CD14-positive monocyte (primary cell): Measurements from ENCODE around the gene NDUFB3. TPM values are rescaled to one million over a fixed set of nuclear protein-coding genes. Genes with fewer than 3 reads are reported as not detected.

Experiments
- DNase-seq, 3 donors: peaks; one replicate each; pipeline ENCODE4 v3.0.0-alpha.2; 2011 to 2022
- H2AFZ ChIP-seq: 2 replicates; pipeline ENCODE4 v1.6.0; 2012; ENCODE audit warnings: mild to moderate bottlenecking, low read depth, low read length, inconsistent platforms; ENCODE audit not compliant: insufficient read depth, poor library complexity, severe bottlenecking
- H3K27ac ChIP-seq, 2 donors: 1 replicate in 1 of 2; 2 replicates in 1 of 2; pipeline ENCODE4 v1.5.1; 2012 to 2013; ENCODE audit warnings: low read length in 2 of 2, control low read depth in 1 of 2, inconsistent platforms in 1 of 2, low read depth in 1 of 2, mild to moderate bottlenecking in 1 of 2
- H3K27me3 ChIP-seq, 2 donors: one replicate each; pipeline versions ENCODE4 v1.6.0 to v1.6.1; 2011 to 2013; ENCODE audit warnings: low read length in 2 of 2; ENCODE audit not compliant: control insufficient read depth in 2 of 2, insufficient read depth in 2 of 2
- H3K36me3 ChIP-seq, 2 donors: replicated peaks in 1 of 2; 1 replicate in 1 of 2; 2 replicates in 1 of 2; pipeline versions ENCODE4 v1.5.1 to v1.6.1; 2012 to 2013; ENCODE audit warnings: low read length in 2 of 2, control low read depth in 1 of 2, inconsistent platforms in 1 of 2, mild to moderate bottlenecking in 1 of 2; ENCODE audit not compliant: insufficient read depth in 2 of 2, control insufficient read depth in 1 of 2
- H3K4me1 ChIP-seq, 2 donors: 1 replicate in 1 of 2; 2 replicates in 1 of 2; pipeline versions ENCODE4 v1.5.1 to v1.6.1; 2012 to 2013; ENCODE audit warnings: low read length in 2 of 2, control low read depth in 1 of 2, inconsistent platforms in 1 of 2, mild to moderate bottlenecking in 1 of 2, moderate library complexity in 1 of 2; ENCODE audit not compliant: insufficient read depth in 2 of 2, control insufficient read depth in 1 of 2
- H3K4me2 ChIP-seq: replicated peaks from 2 replicates; pipeline ENCODE3; 2012; ENCODE audit warnings: low read length, moderate library complexity, mild to moderate bottlenecking; ENCODE audit not compliant: poor library complexity, severe bottlenecking; ENCODE audit errors: extremely low read depth
- H3K4me3 ChIP-seq, 3 experiments: fragments of 200-600 bp in 1 of 3; sonication (generic) in 1 of 3; replicated peaks in 1 of 3; 1 replicate in 2 of 3; 2 replicates in 1 of 3; pipeline ENCODE4 v1.5.1; 2011 to 2013; ENCODE audit warnings: low read length in 3 of 3, mild to moderate bottlenecking in 3 of 3, control low read depth in 2 of 3, low read depth in 2 of 3, inconsistent platforms in 1 of 3, moderate library complexity in 1 of 3
- H3K79me2 ChIP-seq: 2 replicates; pipeline ENCODE4 v1.6.0; 2012; ENCODE audit warnings: mild to moderate bottlenecking, control low read depth, inconsistent platforms, low read length, moderate library complexity; ENCODE audit not compliant: insufficient read depth
- H3K9ac ChIP-seq: 2 replicates; pipeline ENCODE4 v1.6.0; 2017; ENCODE audit warnings: low read length, mild to moderate bottlenecking; ENCODE audit not compliant: insufficient read depth, poor library complexity, severe bottlenecking
- H3K9me3 ChIP-seq, 2 donors: replicated peaks in 1 of 2; 1 replicate in 1 of 2; 2 replicates in 1 of 2; pipeline versions ENCODE4 v1.5.1 to v1.6.1; 2012 to 2013; ENCODE audit warnings: low read length in 2 of 2, control low read depth in 1 of 2; ENCODE audit not compliant: control insufficient read depth in 1 of 2, insufficient read depth in 1 of 2
- H4K20me1 ChIP-seq: 2 replicates; pipeline ENCODE4 v1.6.0; 2012; ENCODE audit warnings: mild to moderate bottlenecking, low read length, control low read depth, moderate library complexity; ENCODE audit not compliant: insufficient read depth
- H3K27ac Mint-ChIP-seq, 7 donors: one replicate each; pipeline ENCODE4 v1.8.0; 2020; ENCODE audit warnings: mild to moderate bottlenecking in 7 of 7, mixed read lengths in 7 of 7, moderate library complexity in 6 of 7, inconsistent platforms in 2 of 7
- H3K27me3 Mint-ChIP-seq, 3 donors: one replicate each; pipeline ENCODE4 v1.8.0; 2021 to 2022; ENCODE audit warnings: low read depth in 3 of 3, mild to moderate bottlenecking in 3 of 3, mixed read lengths in 3 of 3, moderate library complexity in 3 of 3, inconsistent platforms in 1 of 3
- H3K36me3 Mint-ChIP-seq, 2 donors: one replicate each; pipeline ENCODE4 v1.8.0; 2020; ENCODE audit warnings: mixed read lengths in 2 of 2, inconsistent platforms in 1 of 2, mild to moderate bottlenecking in 1 of 2
- H3K4me1 Mint-ChIP-seq: one replicate; pipeline ENCODE4 v1.8.0; 2020; ENCODE audit warnings: mild to moderate bottlenecking, mixed read lengths
- H3K4me3 Mint-ChIP-seq, 2 donors: one replicate each; pipeline ENCODE4 v1.8.0; 2020; ENCODE audit warnings: mild to moderate bottlenecking in 2 of 2, mixed read lengths in 2 of 2, moderate library complexity in 1 of 2
- H3K9me3 Mint-ChIP-seq, 7 donors: one replicate each; pipeline ENCODE4 v1.8.0; 2020 to 2022; ENCODE audit warnings: mixed read lengths in 7 of 7, mild to moderate bottlenecking in 6 of 7, moderate library complexity in 6 of 7, inconsistent platforms in 2 of 7
- WGBS: methylation state at CpG from one replicate; pipeline ENCODE4 v1.1.5; 2013; ENCODE audit warnings: missing lambda C conversion rate; ENCODE audit not compliant: insufficient coverage; 5-methylcytosine and 5-hydroxymethylcytosine counted together
- intact Hi-C, 2 donors: fragments of 100-400 bp; cut with micrococcal nuclease; formaldehyde crosslinking; loops; one replicate each; pipeline versions ENCODE4 v1.15.0 to v1.15.1; 2023
- polyA plus RNA-seq, 3 donors: library from polyadenylated mRNA; depleted of rRNA in 1 of 3; unstranded in 2 of 3; stranded (reverse) in 1 of 3; fragments of 300-500 nt in 2 of 3; fragments of >200 nt in 1 of 3; fragmentation: Illumina TruSeq in 2 of 3; gene quantifications; 1 replicate in 2 of 3; 2 replicates in 1 of 3; pipeline ENCODE4 v1.2.3, GENCODE V29; 2012 to 2021
- TF ChIP-seq, protein P1 (sequence below): fragments of 200-600 bp; IDR thresholded peaks from one replicate; pipeline ENCODE4 v1.8.0; 2022; ENCODE audit warnings: antibody characterized with exemption, mild to moderate bottlenecking

The NDUFB3 gene
- polyA plus RNA-seq, 3 donors, result 26.3 to 340 (median 313) TPM

DNA sequence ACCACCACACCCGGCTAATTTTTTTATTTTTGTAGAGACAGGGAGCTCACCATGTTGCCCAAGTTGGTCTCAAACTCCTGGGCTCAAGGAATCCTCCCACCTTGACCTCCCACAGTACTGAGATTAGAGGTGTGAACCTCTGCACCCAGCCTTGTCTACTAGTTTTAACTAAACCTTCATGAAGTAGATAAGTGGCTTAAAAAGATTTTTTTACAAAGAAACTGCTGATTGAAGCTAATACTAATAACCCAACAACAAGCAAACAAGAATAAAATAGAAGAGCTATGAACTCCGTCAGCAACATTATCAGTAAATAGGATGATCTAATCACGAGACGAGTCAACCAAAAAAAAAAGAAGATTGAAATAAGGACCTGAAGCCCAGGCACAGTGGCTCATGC, 18.8 kb downstream of the NDUFB3 start:
- Histone ChIP-seq H3K9ac (no peak overlapping the region), H3K9me3 (no peaks in the 10 kb centered on the region), H3K36me3 (peaks cover 13 to 27% of the 10 kb centered on the region in 2 donors), H2AFZ (no peak overlapping the region), H3K79me2 (no peaks in the 10 kb centered on the region), H3K4me3 (no peak overlapping the region), H3K4me2 (no peak overlapping the region), H4K20me1 (no peaks in the 10 kb centered on the region), H3K27ac (no peak overlapping the region), H3K27me3 (no peaks in the 10 kb centered on the region), H3K4me1 (peaks cover 12 to 22% of the 10 kb centered on the region in 2 donors)
- Mint-ChIP-seq H3K27ac (peak overlapping the region in 1 of 7 donors; percentile 10), H3K9me3 (no peaks in the 10 kb centered on the region), H3K4me1 (peaks cover 17% of the 10 kb centered on the region), H3K27me3 (peaks cover 0 to 1% (median 1%) of the 10 kb centered on the region in 3 donors), H3K4me3 (no peak overlapping the region), H3K36me3 (peaks cover 17 to 40% of the 10 kb centered on the region in 2 donors)
- DNase-seq, result no peak
- intact Hi-C loops, result no loop called here
- TF ChIP-seq, protein P1, sequence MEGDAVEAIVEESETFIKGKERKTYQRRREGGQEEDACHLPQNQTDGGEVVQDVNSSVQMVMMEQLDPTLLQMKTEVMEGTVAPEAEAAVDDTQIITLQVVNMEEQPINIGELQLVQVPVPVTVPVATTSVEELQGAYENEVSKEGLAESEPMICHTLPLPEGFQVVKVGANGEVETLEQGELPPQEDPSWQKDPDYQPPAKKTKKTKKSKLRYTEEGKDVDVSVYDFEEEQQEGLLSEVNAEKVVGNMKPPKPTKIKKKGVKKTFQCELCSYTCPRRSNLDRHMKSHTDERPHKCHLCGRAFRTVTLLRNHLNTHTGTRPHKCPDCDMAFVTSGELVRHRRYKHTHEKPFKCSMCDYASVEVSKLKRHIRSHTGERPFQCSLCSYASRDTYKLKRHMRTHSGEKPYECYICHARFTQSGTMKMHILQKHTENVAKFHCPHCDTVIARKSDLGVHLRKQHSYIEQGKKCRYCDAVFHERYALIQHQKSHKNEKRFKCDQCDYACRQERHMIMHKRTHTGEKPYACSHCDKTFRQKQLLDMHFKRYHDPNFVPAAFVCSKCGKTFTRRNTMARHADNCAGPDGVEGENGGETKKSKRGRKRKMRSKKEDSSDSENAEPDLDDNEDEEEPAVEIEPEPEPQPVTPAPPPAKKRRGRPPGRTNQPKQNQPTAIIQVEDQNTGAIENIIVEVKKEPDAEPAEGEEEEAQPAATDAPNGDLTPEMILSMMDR, result no peak
- WGBS, result 73% methylated on average over 2 of the region's 4 CpGs

DNA sequence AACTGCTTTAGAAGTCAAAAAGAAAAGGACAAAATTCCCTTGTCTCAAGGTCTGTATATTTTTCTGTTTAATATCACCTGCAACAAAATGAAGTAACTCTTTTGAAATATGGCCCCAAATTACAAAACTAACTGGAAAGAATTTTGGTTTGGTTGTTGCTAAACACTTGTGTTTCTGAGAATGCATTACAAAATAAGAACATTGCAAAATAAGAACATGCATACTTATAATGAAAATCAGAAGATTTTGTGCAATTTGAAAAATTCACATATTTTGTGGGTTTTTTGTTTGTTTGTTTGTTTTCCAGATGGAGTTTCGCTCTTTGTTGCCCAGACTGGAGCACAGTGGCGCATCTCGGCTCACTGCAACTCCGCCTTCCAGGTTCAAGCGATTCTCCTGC, 21.8 kb downstream of the NDUFB3 start:
- no peaks in the 10 kb centered on the region for H3K79me2 ChIP-seq
- peak overlapping the region; percentile 64 to 78 for H3K4me3 Mint-ChIP-seq
- peak in 2 of 3 donors; percentile 47 to 61 for DNase-seq
- H3K9me3 Mint-ChIP-seq, result peaks cover 0 to 2% (median 0%) of the 10 kb centered on the region in 7 donors
- peak overlapping the region; percentile 76 to 90 (median 85) for H3K27ac Mint-ChIP-seq
- H3K4me1 ChIP-seq, result peaks cover 12 to 22% of the 10 kb centered on the region in 2 donors
- no peaks in the 10 kb centered on the region for H3K27me3 ChIP-seq
- peaks cover 23% of the 10 kb centered on the region for H3K4me1 Mint-ChIP-seq
- TF ChIP-seq, protein P1, result no peak
- intact Hi-C loops, result no loop called here
- H3K36me3 Mint-ChIP-seq, result peaks cover 0 to 13% of the 10 kb centered on the region in 2 donors
- H3K27me3 Mint-ChIP-seq, result peaks cover 0 to 3% (median 3%) of the 10 kb centered on the region in 3 donors
- peak overlapping the region; percentile 41 to 68 (median 43) for H3K4me3 ChIP-seq
- peak overlapping the region; percentile 61 for H3K9ac ChIP-seq
- no peaks in the 10 kb centered on the region for H4K20me1 ChIP-seq
- H3K4me2 ChIP-seq, result peak overlapping the region; percentile 60
- 41% methylated on average over 4 of the region's 5 CpGs for WGBS
- peak overlapping the region; percentile 72 for H2AFZ ChIP-seq
- H3K9me3 ChIP-seq, result no peaks in the 10 kb centered on the region
- H3K36me3 ChIP-seq, result peaks cover 0 to 1% of the 10 kb centered on the region in 2 donors
- H3K27ac ChIP-seq, result peak overlapping the region; percentile 85 to 88
